HCT116 (cell line): ENCODE measurements around the gene ADGRB3.

ENCODE experiments used
- CBX3 ChIP-seq: IDR thresholded peaks from 2 replicates; pipeline ENCODE4 v1.6.1; 2012; ENCODE audit warnings: low read depth
- EGR1 ChIP-seq: IDR thresholded peaks from 2 replicates; pipeline ENCODE4 v1.6.1; 2012; ENCODE audit warnings: low read depth
- EZH2 ChIP-seq: fragments of 200-600 bp; sonication (generic); IDR thresholded peaks from 2 replicates; pipeline ENCODE4 v1.6.1; 2017; ENCODE audit warnings: antibody characterized with exemption, mixed run types
- EZH2phosphoT487 ChIP-seq: fragments of 200-600 bp; IDR thresholded peaks from 2 replicates; pipeline ENCODE4 v1.6.1; 2018; ENCODE audit warnings: antibody characterized with exemption, borderline replicate concordance
- JUND ChIP-seq: IDR thresholded peaks from 2 replicates; pipeline ENCODE4 v1.6.1; 2012
- POLR2A ChIP-seq: IDR thresholded peaks from 2 replicates; pipeline ENCODE4 v1.7.0; 2011; ENCODE audit warnings: borderline replicate concordance; ENCODE audit not compliant: insufficient read depth, insufficient read length; ENCODE audit errors: extremely low read depth
- POLR2AphosphoS5 ChIP-seq: IDR thresholded peaks from 2 replicates; pipeline ENCODE4 v1.6.1; 2011; ENCODE audit warnings: mild to moderate bottlenecking, low read depth, low read length, moderate library complexity
- RAD21 ChIP-seq: IDR thresholded peaks from 2 replicates; pipeline ENCODE4 v1.6.1; 2012; ENCODE audit warnings: low read depth, mild to moderate bottlenecking
- SP1 ChIP-seq: IDR thresholded peaks from 2 replicates; pipeline ENCODE4 v1.6.1; 2012; ENCODE audit warnings: low read depth
- YY1 ChIP-seq: IDR thresholded peaks from 2 replicates; pipeline ENCODE4 v1.6.1; 2011; ENCODE audit warnings: low read length, low read depth, moderate library complexity, mild to moderate bottlenecking; ENCODE audit not compliant: insufficient replicate concordance; ENCODE audit errors: extremely low read depth
- ZNF274 ChIP-seq: fragments of 200-500 bp; sonication (Bioruptor generic); IDR thresholded peaks from 2 replicates; pipeline ENCODE4 v1.6.1; 2014; ENCODE audit warnings: mild to moderate bottlenecking, low read depth, low read length, inconsistent platforms
- TF ChIP-seq, protein P1 (sequence below), 3 experiments: fragments of 200-600 bp in 1 of 3; sonication (generic) in 1 of 3; IDR thresholded peaks in 2 of 3; conservative IDR thresholded peaks in 1 of 3; 2 replicates each; pipeline ENCODE4 v1.5.1; 2012 to 2017; ENCODE audit warnings: low read depth in 2 of 3, low read length in 2 of 3, antibody characterized with exemption in 1 of 3, borderline replicate concordance in 1 of 3, control low read depth in 1 of 3, mild to moderate bottlenecking in 1 of 3, mixed read lengths in 1 of 3, mixed run types in 1 of 3, moderate library complexity in 1 of 3; ENCODE audit not compliant: insufficient read depth in 1 of 3
- TF ChIP-seq, protein P2 (sequence below): IDR thresholded peaks from 2 replicates; pipeline ENCODE4 v1.6.1; 2012; ENCODE audit warnings: low read depth

DNA sequence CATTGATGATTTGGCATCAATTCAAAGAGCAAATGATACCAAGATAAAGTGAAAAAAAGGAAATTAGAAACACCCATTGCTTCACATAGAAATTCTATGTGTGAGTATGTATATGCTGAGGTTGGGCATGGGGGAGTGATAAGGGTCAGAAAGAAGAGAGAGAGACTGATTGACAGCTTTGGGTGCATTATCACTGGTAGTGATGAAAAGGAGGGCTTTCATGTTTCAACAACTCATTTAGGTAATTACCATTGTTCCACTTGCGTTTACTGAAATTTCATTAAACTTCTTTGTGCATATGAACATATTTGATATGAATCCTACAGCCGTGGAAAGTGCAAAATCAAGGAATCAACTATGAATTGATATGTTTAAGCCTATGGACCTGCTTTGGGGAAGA lies 84.7 kb downstream of the ADGRB3 start:
- TF ChIP-seq, protein P1, sequence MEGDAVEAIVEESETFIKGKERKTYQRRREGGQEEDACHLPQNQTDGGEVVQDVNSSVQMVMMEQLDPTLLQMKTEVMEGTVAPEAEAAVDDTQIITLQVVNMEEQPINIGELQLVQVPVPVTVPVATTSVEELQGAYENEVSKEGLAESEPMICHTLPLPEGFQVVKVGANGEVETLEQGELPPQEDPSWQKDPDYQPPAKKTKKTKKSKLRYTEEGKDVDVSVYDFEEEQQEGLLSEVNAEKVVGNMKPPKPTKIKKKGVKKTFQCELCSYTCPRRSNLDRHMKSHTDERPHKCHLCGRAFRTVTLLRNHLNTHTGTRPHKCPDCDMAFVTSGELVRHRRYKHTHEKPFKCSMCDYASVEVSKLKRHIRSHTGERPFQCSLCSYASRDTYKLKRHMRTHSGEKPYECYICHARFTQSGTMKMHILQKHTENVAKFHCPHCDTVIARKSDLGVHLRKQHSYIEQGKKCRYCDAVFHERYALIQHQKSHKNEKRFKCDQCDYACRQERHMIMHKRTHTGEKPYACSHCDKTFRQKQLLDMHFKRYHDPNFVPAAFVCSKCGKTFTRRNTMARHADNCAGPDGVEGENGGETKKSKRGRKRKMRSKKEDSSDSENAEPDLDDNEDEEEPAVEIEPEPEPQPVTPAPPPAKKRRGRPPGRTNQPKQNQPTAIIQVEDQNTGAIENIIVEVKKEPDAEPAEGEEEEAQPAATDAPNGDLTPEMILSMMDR (IDR thresholded peaks at IDR 0.05 in 2 of 3, conservative IDR thresholded peaks at IDR 0.05 in 1 of 3; ENCODE audit: borderline replicate concordance in 1 of 3, insufficient read depth in 1 of 3, low read depth in 2 of 3, low read length in 2 of 3): no peak
- TF ChIP-seq POLR2AphosphoS5 (no peak), POLR2A (no peak), CBX3 (no peak), EZH2phosphoT487 (no peak), RAD21 (no peak), SP1 (no peak), EZH2 (no peak), YY1 (no peak), ZNF274 (no peak), EGR1 (no peak), JUND (no peak)
- TF ChIP-seq, protein P2, sequence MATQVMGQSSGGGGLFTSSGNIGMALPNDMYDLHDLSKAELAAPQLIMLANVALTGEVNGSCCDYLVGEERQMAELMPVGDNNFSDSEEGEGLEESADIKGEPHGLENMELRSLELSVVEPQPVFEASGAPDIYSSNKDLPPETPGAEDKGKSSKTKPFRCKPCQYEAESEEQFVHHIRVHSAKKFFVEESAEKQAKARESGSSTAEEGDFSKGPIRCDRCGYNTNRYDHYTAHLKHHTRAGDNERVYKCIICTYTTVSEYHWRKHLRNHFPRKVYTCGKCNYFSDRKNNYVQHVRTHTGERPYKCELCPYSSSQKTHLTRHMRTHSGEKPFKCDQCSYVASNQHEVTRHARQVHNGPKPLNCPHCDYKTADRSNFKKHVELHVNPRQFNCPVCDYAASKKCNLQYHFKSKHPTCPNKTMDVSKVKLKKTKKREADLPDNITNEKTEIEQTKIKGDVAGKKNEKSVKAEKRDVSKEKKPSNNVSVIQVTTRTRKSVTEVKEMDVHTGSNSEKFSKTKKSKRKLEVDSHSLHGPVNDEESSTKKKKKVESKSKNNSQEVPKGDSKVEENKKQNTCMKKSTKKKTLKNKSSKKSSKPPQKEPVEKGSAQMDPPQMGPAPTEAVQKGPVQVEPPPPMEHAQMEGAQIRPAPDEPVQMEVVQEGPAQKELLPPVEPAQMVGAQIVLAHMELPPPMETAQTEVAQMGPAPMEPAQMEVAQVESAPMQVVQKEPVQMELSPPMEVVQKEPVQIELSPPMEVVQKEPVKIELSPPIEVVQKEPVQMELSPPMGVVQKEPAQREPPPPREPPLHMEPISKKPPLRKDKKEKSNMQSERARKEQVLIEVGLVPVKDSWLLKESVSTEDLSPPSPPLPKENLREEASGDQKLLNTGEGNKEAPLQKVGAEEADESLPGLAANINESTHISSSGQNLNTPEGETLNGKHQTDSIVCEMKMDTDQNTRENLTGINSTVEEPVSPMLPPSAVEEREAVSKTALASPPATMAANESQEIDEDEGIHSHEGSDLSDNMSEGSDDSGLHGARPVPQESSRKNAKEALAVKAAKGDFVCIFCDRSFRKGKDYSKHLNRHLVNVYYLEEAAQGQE: no peak
